CD4-positive, alpha-beta T cell treated with Interleukin-15 for 1 hour (primary cell): ENCODE measurements around the gene ALG11.
"Not testable (repeated sequence)": the region's sequence is repeated elsewhere in the genome, so short reads cannot be mapped to it uniquely, and the experiment has no call there.

Experiments
- DNase-seq: peaks from one replicate; pipeline ENCODE4 v3.0.0-alpha.2; 2020

ALG11 gene

DNA sequence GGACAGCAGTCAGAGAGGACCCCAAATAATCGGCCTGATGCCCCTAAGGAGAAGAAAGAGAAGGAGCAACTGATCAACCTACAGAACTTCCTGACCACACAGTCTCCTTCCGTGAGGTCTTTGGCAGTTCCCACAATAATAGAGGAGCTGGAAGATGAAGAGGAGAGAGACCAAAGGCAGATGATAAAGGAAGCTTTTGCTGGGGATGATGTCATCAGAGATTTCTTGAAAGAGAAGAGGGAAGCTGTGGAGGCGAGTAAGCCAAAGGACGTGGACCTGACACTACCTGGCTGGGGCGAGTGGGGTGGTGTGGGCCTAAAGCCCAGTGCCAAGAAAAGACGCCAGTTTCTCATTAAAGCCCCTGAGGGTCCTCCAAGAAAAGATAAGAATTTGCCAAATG, 18.2 kb downstream of the ALG11 start:
- not testable (repeated sequence) for DNase-seq

DNA sequence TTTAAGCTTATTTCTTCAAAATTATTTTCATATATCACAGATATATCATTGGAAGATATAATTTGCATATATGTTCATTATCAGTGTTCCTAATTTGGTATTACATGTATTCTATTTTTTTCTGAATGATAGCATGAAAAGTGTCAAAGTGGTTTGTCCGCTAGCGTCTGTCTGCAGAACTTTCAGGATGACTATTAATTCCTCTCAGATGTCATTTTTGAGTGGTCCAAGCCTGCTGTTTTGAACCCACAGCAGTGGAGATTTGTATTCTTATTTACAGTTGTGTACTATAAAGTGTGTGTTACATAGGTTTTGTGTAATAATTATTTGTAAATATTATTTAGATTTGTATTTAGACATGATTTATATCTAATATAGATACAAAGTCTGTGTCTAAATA, 20.8 kb downstream of the ALG11 start:
- DNase-seq, result no peak

DNA sequence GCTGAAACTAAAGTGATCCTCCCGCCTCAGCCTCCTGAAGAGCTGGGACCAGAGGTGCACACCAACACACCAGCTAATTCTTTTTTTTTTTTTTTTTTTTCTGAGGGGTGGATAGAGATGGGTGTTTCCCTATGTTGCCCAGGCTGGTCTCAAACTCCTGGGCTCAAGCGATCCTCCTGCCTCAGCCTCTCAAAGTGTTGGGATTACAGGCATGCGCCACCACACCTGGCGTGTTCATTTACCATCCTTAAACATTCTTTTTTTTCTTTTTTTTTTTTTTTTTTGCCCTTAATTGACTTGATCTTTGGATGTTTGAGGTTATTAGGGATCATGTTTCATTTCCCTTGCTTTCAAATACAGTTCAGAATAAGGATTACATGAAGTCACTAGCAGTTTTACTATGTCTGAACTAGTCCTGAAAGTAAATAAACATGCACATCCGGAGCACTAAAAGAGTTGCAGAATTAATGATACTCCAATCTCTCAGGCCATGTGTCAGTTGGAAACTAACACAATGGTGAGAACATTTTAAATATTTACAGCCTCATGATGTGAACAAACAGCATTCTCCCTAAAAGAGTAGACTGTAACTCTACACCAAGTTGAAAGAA, 22.5 kb downstream of the ALG11 start:
- no peak for DNase-seq

DNA sequence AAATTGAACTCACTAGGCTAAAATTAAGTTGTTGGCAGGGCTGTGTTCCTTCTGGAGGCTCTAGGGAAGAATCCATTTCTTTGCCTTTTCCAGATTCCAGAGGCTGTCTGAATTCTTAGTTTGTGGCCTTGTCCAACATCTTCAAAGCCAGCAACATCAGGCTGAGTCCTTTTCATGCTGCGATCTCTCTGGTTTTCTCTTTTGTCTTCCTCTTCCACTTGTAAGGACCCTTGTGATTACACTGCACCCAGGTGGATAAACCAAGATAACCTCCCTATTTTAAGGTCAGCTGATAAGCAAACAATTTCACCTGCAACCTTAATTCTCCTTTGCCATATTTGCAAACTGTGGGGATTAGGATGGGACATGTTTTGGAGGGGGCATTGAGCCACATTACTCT, 23.8 kb downstream of the ALG11 start:
- no peak for DNase-seq

DNA sequence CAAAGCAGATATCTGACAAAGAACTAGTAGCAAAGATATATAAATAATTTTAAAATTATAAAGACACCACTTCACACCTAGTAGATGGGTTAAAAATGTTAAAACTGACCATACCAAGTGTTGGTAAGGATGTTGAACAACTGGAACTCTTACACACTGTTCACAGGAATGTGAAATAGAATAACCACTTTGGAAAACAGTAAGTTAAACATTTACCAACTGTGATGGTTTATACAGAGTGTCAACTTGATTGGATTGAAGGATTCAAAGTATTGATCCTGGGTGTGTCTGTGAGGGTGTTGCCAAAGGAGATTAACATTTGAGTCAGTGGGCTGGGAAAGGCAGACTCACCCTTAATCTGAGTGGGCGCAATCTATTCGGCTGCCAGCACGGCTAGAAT, 31.5 kb downstream of the ALG11 start:
- DNase-seq, result no peak

DNA sequence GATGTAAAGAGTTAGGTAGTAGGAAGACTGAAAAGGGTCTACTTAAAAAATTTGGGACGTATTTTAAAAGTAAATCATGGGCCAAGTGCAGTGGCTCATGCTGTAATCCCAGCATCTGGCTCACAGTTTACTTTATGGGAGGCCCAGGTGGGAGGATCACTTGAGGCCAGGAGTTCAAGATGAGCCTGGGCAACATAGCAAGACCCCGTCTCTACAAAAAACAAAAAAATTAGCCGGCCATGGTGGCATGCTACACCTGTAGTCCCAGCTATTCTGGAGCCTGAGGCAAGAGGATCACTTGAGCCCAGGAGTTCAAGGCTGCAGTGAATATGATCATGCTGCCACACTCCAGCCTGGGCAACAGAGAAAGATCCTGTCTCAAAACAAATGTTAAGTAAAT, 35.3 kb downstream of the ALG11 start:
- no peak for DNase-seq

DNA sequence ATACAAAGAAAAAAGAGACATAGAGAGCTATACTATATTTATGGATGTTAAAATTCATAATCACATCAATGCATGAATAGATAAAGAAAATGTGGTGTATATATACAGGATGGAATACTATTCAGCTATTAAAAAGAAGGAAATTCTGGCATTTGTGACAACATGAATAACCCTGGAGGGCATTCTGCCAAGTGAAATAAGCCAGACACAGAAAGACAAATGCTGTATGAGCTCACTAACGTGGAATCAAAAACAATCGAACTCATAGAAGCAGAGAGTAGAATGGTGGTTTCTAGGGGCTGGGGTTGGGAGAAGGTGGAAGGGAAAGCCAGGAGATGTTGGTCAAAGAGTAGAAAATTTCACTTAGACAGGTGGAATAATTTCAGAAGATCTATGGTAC, 36.3 kb downstream of the ALG11 start:
- DNase-seq, result no peak

DNA sequence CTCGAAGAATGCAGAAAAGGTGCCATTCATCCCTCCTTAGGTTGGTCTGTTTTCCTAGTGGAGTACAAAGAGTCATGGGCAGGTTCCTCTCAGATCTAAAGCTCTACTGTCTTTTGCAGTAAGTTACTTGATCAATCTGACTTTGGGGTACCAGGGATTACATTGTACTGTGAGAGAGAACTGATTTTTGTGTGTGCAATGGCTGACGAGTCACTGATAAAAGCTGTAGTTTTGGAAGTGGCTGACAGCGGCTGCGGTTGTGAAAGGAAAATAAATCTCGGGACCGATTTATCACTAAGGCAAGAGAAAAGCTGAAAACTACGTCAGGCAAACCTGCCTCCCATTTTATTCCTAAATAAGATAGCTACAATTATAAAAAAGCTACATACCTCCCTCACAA, 39.2 kb downstream of the ALG11 start:
- no peak for DNase-seq

DNA sequence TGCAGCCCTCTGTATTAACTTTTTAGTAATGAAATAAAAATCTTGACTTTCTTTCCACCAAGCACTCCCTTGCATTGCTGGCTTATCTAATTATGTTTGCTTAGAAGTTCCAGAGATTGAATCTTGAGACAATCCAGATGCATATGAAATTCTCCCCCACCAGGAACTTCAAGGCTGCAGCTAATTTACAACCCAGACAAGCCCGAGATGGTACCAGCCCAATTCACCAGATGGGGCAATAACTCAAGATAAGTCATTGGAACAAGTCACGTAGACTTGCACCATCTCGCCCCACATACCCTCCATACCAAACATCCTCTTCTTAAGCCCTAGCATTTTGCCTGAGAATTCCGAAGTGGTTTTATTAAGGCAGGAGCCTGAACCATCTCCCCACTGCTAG, 41.3 kb downstream of the ALG11 start:
- DNase-seq, result no peak

DNA sequence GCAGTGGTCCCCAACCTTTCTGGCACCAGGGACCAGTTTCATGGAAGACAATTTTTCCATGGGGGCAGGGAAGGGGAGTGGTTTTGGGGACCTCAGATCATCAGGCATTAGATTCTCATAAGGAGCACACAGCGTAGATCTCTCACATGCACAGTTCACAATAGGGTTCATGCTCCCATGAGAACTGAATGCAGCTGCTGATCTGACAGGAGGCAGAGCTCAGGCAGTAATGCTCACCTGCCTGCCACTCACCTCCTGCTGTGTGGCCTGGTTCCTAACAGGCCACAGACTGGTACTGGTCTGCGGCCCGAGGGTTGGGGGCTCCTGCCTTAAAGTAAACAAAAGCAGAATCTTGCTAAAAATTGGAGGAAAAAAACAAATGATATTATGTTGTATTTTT, 48.9 kb downstream of the ALG11 start:
- not testable (repeated sequence) for DNase-seq

DNA sequence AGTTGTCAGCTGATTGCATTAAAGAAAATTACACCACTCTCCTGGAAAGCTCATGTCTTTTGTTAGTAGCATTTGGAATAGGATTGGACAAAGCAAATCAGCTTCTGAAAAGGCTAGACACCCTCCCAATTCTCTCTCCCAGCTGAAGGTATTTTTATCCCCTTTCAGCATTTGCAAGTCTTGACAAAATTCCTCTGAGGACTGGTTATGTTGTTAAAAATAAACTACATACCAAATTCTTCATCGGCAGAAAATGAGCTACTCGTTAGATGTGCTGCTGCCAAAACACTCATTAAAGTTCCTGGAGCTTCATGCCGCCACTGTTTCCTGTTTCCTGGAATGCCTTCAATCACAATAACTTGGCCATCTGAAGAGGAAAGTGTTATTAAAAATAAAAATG, 49.4 kb downstream of the ALG11 start:
- no peak for DNase-seq

DNA sequence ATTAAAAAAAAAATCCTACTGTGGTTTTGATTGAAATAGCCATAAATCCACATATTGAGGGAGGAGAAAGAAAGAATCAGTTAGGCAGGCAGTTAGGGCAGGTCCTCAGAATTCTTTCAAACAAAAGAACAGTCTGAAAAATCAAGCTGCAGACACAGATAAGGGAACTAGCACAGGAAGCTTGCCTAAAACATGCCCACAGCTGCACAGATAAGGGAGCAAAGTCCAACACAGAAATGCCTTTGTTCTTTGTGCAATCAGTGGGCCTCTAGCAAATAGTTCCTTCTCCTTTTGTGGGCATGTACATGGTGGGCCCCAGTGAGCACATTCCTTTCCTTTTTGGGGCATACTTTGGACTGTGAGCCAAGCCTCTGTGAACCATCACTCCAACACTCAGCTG, 55.0 kb downstream of the ALG11 start:
- DNase-seq, result no peak

DNA sequence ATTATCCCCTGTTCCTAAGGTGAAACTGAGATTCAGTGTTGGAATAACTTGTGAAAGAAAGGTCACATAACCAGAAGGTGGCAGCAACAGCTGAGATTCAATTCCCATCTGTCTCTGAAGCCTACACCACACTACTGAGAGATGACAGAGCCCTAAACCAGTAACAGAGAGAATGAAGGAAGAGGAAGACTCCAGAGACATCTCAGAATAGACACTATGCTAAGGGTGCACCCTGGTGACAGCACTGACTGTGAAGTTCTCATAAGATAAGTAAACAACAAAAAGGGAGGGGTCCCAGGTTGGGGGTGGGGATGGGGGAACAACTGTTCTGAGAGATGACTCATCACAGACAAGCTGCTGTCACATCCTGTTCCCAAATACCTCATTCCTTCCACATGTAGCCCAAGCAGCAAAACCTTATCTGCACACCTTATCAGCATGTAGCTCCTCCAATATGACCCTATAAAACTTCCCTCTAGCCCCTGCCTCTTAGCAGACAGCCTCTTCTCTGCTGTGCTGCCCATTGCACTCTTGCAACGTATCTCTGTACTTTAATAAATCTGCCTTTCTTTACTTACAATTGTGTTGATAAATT, 58.8 kb downstream of the ALG11 start:
- no peak for DNase-seq
